GM18951 (cell line): ENCODE measurements around the gene DHX30.

Experiments
- POLR2A ChIP-seq: IDR thresholded peaks from 4 replicates; pipeline ENCODE4 v1.6.1; 2011; ENCODE audit warnings: mild to moderate bottlenecking; ENCODE audit not compliant: insufficient read length, insufficient read depth; ENCODE audit errors: extremely low read depth
- in situ Hi-C: fragments of 300-500 bp; cut with MboI; formaldehyde crosslinking; loops from one replicate; pipeline ENCODE4 v1.12.0; 2022; ENCODE audit warnings: low sequenced_read_pairs, mixed read lengths, inconsistent platforms; ENCODE audit not compliant: unreplicated experiment

The DHX30 gene

DNA sequence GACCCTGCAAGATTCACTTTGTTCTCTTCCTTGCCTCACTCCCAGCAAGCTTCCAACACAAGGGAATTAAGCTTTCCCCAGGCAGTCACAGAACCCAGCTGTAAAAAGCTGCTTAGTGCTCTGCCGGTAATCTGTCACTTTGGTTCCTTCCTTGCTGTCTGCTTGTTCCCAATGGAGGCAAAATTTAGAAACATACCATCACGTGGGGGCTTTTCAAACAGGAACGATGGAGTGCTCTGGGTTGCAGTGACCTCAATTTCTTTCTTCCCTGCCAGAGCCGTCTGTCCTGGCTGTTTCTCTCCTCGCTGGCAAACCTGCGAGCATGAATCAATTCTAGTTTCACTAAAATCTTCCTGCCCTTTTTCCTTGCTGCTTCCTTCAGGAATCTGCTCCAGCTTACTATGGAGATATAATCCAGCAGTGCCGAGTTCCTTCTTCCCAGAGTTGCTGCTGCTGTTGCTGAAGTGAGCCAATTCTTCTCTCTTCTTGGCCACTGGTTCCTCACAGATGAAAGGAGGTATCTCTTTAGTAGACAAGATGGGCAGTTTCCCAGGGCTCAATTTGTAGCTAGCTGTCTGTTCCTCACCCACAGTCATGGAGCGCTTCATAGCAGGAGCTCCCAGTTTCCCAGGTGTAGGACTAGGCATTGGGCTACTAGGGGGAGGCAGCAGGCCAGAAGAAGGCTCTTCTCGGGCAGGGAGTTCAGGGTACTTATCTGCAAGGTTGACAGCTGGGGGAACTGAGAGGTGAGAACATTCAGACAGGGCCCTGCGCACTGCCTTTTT, 88.1 kb downstream of the DHX30 start:
- no peak for TF ChIP-seq POLR2A
- in situ Hi-C loops, result no loop called here

GRCh38 chr3:47891613-47892005, 88.7 kb downstream of the DHX30 start:
- in situ Hi-C loops, result no loop called here
- TF ChIP-seq POLR2A, result no peak

- in situ Hi-C loops, result no loop called here
- TF ChIP-seq POLR2A, result no peak
Measured at GRCh38 chr3:47892286-47893040, 89.5 kb downstream of the DHX30 start.

GRCh38 chr3:47895241-47895640, 92.3 kb downstream of the DHX30 start:
- TF ChIP-seq POLR2A, result no peak
- in situ Hi-C loops, result no loop called here

DNA sequence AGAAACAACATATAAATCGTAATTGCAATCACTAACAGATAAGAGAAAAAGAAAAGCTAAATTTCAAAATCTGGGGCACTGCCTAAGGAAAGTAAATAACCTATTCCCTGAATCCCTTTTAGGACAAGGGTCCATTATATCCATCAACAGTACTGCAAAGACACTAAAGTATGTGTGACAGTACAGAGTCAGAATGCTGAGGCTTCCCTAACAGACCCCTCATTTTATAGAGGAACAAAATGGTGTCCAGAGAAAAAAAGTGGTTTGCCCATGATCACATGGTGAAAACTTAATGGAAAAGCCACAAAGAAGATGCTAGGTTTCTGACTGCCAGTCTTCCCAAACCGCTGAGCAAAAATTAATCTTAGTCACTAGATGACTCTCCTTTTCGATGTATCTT, 93.8 kb downstream of the DHX30 start:
- in situ Hi-C loops, result no loop called here
- TF ChIP-seq POLR2A, result no peak

- no peak for TF ChIP-seq POLR2A
- in situ Hi-C loops, result no loop called here
Measured at GRCh38 chr3:47897954-47898353, 95.0 kb downstream of the DHX30 start.

- in situ Hi-C loops, result no loop called here
- no peak for TF ChIP-seq POLR2A
Measured at GRCh38 chr3:47899495-47900108, 96.7 kb downstream of the DHX30 start.
